ENCODE data around the gene DNHD1. TPM values are rescaled to one million over a fixed set of nuclear protein-coding genes. Genes with fewer than 3 reads are reported as not detected.

DNHD1 gene, protein sequence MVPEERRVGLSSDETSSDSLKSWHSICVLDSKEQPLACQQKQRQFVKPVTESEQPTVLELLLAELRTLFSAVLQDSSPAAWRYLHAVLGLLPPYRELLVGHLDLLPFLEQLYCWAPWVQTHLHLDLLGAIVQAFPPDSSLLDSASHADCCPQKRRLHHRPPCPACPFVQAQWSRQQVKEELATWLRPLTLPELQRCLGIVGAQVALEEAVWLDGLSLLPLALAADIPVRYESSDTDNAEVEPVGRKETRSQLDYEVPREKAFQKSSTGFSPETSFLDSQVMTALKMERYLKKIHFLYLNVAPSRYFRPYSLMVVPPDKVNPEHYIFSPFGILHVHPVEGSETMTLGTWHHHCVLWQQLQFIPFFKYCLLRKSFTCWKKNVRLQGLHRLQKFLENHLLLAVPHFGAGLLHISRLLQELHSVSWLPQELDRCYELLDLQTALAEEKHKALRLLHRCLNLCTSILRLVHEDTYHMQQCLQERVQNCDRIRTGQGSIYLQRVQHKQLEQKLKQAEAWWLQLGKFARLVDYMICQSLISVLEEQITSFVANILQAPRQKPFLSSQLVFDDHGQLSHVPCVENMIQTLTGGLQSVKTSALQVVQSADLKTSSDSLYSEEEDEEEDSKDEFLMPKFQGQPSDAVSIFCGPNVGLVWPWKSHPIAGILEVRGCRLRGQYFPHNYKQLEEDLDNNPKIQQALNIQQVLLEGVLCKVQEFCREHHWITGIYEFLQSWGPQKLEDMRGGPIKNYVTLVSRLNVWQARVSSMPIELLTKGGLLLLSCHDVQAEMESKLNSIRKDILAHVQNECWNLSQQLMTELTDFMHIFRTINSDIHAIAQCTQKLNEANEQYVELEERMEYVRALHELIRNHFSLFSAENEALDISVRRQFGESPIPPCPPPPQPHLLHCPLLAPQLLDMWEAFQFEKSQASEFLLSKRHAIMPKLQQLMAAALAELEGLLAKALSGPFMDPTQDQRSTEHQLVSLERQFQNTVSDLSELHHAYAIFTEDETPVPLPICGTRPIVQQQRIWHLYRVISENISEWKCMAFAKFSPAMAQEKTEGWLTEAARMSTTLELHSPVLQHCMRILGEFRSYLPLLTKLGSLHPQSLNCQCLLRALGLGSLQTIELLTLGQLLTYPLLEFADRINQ (N-terminal part only)
- total RNA-seq = 10 to 100 TPM; 18.5 to 19.6 TPM

DNA sequence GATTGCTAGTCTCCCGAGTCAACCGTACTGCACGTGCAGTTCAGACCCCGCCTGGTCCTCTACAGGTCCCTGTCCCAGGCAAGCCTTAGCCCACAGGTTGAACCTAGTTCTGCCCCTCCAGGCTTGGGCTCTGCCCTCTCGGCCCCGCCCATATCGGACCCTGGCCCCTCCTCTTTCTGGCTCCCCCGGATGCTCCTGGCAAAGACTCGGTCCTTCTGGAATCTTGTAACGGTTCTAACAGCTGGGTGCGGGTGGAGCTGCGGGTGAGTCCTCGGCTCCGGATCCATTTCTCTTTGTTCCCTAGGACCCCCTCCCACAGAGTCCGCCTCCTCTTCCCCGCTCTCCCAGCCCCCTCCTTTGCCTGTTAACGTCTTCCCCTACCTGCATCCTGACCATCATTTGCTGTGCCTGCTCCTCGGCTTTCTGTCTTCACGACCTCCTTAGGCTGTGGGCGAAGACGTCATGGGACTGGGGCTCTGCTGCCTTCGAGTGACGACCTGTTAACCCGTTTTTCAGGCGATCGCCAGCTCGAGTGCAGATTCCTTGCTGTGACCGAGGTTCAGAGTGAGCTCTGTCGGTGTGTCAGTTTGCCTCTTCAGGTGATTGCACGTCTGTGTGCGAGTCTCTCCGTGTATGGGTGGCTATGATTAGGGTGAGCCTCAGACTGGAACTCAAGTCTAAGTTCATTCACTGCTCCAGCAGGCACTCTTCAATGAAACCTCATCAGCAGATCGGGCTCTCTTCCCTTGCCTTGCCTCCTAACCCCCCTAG is at the start of gene DNHD1:
Gene DNHD1 (plus strand): TSS at position 212 of the 771 bp plus-strand sequence. CDS start 936 bp downstream, outside the sequence.
- Mint-ChIP-seq H3K4me3 (no peak within 1 kb of the TSS), H3K4me1 (peaks cover 4% of the 10 kb centered on the region), H3K27me3 (no peaks in the 10 kb centered on the region), H3K27ac (no peak within 1 kb of the TSS), H3K36me3 (ENCODE audit: low read depth) (peaks cover 20% of the 10 kb centered on the region), H3K9me3 (no peaks in the 10 kb centered on the region)
- ChIA-PET POLR2A (interaction anchor here (2.0 to 3.0 kb wide), 3 partner anchors 15 to 119 kb away, joined by 6 to 19 read pairs (median 14); partner anchors contain the start of genes ARFIP2 and TIMM10B), CTCF (interaction anchor here (1.0 to 5.1 kb wide), 5 partner anchors 7 to 119 kb away, joined by 4 to 34 read pairs (median 6); partner anchors contain the start of genes ARFIP2 and TIMM10B)
- no peak for DNase-seq

DNA sequence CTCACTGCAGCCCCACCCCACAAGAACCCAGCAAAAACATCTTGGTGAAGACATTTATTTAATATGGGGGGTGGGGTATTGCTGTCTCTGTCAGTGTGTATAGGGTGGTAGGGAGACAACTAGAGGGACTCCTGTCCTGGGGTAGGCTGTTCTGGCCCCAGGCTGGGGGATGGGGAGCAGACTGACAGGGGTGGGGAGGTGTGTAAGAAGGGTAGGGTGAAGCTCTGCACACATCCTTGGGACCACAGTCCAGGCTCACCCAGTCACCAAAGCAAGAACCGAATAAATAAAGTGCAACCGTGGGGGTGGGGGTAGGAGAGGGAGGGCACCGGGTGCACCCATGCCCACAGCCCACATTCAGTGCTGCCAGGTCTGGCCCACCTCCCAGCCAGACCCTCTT is 48.5 kb upstream of the DNHD1 start:
- H3K4me1 Mint-ChIP-seq = no peaks in the 10 kb centered on the region
- no peak overlapping the region for H3K27ac Mint-ChIP-seq
- H3K9me3 Mint-ChIP-seq = no peaks in the 10 kb centered on the region
- H3K27me3 Mint-ChIP-seq = peaks cover 3% of the 10 kb centered on the region
- no peak for DNase-seq
- no peak overlapping the region for H3K4me3 Mint-ChIP-seq
- ChIA-PET POLR2A (no interaction called here), CTCF (interaction anchor here (1.2 to 3.4 kb wide), 2 partner anchors 18 to 70 kb away, joined by 3 to 40 read pairs; no protein-coding TSS in a partner anchor)
- no peaks in the 10 kb centered on the region for H3K36me3 Mint-ChIP-seq (ENCODE audit: low read depth)

DNA sequence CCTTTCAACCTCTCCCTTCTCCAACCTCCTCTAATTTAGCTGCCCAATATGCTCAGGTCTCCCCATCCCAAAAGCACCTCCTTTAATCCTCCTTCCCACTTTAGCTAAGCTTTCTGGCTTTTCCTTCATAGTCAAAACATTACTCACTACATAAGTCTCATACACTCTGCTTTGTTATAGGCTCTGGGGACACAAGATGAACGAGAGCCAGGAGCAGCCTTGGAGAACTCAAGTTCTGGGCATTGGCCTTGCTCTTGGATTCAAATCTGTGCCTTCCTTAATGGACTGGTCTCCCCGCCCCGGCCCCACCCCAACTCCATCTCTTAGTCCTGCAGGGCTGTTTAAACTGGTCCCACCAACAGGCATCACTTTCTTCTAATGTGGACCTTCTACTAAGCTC is 44.9 kb upstream of the DNHD1 start:
- ChIA-PET CTCF (interaction anchor here (0.9 to 6.0 kb wide), 3 partner anchors 9 to 73 kb away, joined by 3 to 36 read pairs (median 6); no protein-coding TSS in a partner anchor), POLR2A (interaction anchor here (1.7 kb wide), 1 partner anchor 73 kb away, joined by 5 read pairs; no protein-coding TSS in a partner anchor)
- H3K9me3 Mint-ChIP-seq = no peaks in the 10 kb centered on the region
- H3K27me3 Mint-ChIP-seq = no peaks in the 10 kb centered on the region
- no peaks in the 10 kb centered on the region for H3K4me1 Mint-ChIP-seq
- DNase-seq = no peak
- no peak overlapping the region for H3K4me3 Mint-ChIP-seq
- no peaks in the 10 kb centered on the region for H3K36me3 Mint-ChIP-seq (ENCODE audit: low read depth)
- H3K27ac Mint-ChIP-seq = no peak overlapping the region

DNA sequence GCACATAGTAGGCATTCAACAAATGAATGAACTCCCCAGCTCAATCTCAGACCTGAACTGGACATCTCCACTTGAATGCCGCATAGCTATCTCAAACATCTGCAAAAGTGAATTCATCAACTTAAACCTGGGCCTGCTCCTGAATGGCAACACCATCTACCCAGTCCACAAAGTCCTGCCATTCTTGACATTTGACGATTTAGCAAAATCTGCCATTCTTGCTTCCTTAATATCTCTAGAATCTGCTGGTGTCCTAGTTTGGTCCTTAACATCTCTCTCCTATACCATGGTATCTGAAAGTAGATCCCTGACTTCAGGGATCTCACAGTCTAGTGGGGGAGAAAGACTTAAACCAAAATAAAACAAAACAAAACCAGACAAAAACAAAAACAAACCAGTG is 43.9 kb upstream of the DNHD1 start:
- Mint-ChIP-seq H3K27me3 (no peaks in the 10 kb centered on the region), H3K9me3 (no peaks in the 10 kb centered on the region), H3K36me3 (ENCODE audit: low read depth) (no peaks in the 10 kb centered on the region), H3K27ac (no peak overlapping the region), H3K4me3 (no peak overlapping the region), H3K4me1 (no peaks in the 10 kb centered on the region)
- DNase-seq = no peak
- ChIA-PET POLR2A (interaction anchor here (1.7 kb wide), 1 partner anchor 74 kb away, joined by 5 read pairs; no protein-coding TSS in a partner anchor), CTCF (interaction anchor here (1.3 to 6.0 kb wide), 2 partner anchors 10 to 74 kb away, joined by 6 to 36 read pairs; no protein-coding TSS in a partner anchor)

DNA sequence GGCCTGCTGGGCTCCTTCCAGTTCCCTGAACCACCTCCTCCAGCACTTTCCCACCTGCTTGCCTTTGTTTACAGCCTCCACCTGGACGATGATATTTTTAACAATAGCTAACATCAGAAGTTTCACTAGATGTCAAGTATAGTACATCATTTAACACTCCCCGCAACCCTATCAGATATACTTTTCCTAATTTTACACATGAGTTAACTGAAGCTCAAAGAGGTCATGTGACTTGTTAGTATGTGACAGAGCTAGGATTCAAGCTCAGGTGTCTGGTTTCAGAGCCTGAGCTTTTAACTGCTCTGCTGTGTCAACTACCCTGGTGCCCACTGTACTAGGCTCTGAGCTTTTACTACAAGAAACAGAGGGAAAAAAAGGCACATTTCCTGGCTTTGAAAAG is 42.0 kb upstream of the DNHD1 start:
- DNase-seq = no peak
- no peaks in the 10 kb centered on the region for H3K27me3 Mint-ChIP-seq
- POLR2A ChIA-PET = no interaction called here

DNA sequence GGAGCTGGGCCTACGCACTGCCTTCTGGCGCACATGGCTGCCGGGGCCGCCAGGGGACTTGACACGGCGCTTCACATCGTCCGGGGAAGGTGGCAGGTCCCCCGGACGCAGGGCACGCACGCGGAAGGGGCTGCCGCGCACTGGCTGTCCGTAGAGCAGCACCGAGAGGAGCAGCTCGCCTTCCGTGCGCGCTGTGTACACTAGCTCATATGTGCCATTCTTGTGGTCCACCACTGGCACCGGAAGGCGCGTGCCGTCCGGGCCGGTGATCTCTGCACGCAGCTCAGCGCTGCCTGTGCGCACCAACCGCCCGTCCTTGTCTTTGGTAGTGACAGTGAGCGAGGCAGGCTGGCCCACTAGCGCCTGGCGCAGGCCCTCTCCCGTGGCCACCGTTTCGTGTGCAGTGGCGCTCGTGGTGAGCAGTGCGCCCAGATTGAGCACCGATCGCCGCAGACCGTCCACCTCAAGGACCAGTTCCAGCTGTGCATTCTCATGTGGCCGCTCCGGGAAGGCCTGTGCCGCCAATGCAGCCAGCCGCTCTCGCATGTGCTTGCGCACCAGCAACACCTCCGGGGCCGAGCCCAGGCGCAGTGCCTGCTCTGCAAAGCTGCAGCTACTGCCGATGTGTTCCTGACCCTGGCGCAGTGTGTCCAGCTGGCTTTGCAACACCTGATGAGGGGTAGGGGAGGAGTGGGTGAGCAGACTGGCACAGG is 40.6 kb upstream of the DNHD1 start:
- no peak for DNase-seq
- no peak overlapping the region for H3K4me3 Mint-ChIP-seq
- H3K9me3 Mint-ChIP-seq = no peaks in the 10 kb centered on the region
- H3K4me1 Mint-ChIP-seq = no peaks in the 10 kb centered on the region
- CTCF ChIA-PET = interaction anchor here (6.0 kb wide), 1 partner anchor 13 kb away, joined by 36 read pairs; no protein-coding TSS in a partner anchor
- no peaks in the 10 kb centered on the region for H3K27me3 Mint-ChIP-seq
- H3K27ac Mint-ChIP-seq = no peak overlapping the region
- POLR2A ChIA-PET = no interaction called here
- H3K36me3 Mint-ChIP-seq (ENCODE audit: low read depth) = no peaks in the 10 kb centered on the region

More for the DNA sequence above, 42.0 kb upstream of the DNHD1 start:
- Mint-ChIP-seq H3K9me3 (no peaks in the 10 kb centered on the region), H3K4me1 (no peaks in the 10 kb centered on the region), H3K4me3 (no peak overlapping the region), H3K27ac (no peak overlapping the region), H3K36me3 (ENCODE audit: low read depth) (no peaks in the 10 kb centered on the region)
- CTCF ChIA-PET = interaction anchor here (1.3 to 6.0 kb wide), 2 partner anchors 12 to 76 kb away, joined by 4 to 36 read pairs; no protein-coding TSS in a partner anchor

DNA sequence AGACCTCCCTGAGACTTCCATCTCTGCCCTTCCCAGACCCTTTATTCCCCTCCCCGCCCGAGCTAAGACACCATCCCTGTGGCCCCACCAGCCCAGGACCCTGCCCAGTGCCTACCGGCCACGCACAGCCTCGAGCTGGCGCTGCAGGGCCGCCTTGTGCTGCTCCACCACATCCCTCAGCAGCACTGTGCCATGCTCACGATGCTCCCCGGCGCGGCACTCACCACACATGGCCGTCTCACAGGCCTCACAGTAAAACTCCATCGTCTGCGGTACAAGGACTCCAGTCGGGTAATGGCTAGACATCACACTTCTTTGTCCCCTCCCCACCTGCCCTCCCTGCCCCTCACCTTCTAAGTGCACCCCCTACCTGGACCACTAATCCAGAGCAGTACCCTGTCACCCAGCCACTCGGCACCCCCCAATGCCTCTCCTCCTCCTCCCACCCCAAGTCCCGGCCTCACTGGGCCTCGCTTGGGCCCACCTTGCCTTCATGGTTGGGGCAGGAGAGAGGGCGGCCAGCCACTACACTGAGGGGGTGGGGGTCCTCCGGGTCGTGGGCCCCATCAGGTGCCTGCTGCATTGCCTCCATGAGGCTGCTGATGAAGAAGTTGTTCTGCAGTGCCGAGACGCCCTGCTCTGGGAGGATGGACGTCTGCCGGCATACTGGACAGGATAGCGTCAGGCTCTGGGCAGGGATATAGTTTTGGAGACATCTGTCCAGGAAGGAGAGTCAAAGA is 39.3 kb upstream of the DNHD1 start:
- Mint-ChIP-seq H3K4me1 (no peaks in the 10 kb centered on the region), H3K27me3 (no peaks in the 10 kb centered on the region), H3K27ac (no peak overlapping the region), H3K4me3 (no peak overlapping the region), H3K9me3 (no peaks in the 10 kb centered on the region), H3K36me3 (ENCODE audit: low read depth) (no peaks in the 10 kb centered on the region)
- CTCF ChIA-PET = interaction anchor here (6.0 kb wide), 1 partner anchor 14 kb away, joined by 36 read pairs; no protein-coding TSS in a partner anchor
- DNase-seq = no peak
- POLR2A ChIA-PET = no interaction called here

DNA sequence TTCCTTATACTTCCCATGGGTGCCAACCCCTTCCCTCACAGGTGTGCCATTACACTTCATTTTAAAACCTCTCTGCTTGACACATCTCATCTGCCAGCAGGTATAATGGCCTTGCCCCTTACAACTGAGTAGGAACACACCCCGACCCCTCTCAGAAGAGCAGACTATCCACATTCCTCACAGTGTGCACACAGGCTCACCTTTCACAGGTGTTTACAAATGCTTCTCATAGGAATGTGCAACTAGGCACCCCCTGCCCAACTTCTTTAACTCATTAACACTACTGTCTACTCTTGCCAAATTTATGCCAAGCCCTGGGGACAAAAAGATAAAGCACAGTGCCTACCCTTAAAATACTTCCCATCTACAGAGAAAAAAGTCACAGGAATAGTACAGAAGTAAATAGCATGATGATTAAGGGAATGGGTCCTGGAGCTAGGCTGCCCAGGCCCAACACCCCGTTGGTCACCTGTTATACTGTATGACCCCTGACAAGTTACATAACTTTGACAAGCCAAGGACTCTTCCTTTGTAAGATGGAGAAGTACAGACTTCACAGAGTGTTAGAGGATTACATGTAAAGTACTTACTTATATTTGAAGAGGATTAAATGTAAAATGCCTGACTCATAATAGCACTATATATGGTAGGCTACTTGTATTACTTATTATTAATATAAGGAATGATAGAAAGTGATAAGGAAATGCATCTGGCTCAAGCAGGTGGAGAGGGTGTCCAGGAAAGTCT is 38.6 kb upstream of the DNHD1 start:
- DNase-seq = no peak
- Mint-ChIP-seq H3K9me3 (no peaks in the 10 kb centered on the region), H3K36me3 (ENCODE audit: low read depth) (no peaks in the 10 kb centered on the region), H3K4me3 (no peak overlapping the region), H3K4me1 (no peaks in the 10 kb centered on the region), H3K27me3 (no peaks in the 10 kb centered on the region), H3K27ac (no peak overlapping the region)
- ChIA-PET CTCF (interaction anchor here (2.0 kb wide), 1 partner anchor 15 kb away, joined by 10 read pairs; no protein-coding TSS in a partner anchor), POLR2A (interaction anchor here (0.8 kb wide), 1 partner anchor 16 kb away, joined by 3 read pairs; no protein-coding TSS in a partner anchor)

DNA sequence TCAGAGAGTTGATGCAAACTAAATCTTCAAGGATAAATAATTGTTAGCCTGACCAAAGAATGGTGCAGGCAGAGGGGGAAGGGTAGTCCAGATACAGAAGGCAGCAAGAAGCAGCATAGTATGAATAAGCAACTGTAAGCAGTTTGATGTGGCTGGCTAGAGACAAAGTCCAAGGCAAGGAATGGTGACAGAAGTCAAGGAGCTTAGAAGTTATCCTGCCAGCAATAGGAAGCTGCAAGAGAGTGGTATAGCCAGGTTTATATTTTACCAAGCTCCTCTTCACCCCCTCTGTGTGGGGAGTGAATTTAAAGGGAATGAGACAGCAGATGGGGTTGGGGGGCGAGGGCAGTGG is 38.0 kb upstream of the DNHD1 start:
- no peak overlapping the region for H3K4me3 Mint-ChIP-seq
- POLR2A ChIA-PET = interaction anchor here (0.8 kb wide), 1 partner anchor 16 kb away, joined by 3 read pairs; no protein-coding TSS in a partner anchor
- CTCF ChIA-PET = interaction anchor here (2.0 kb wide), 1 partner anchor 15 kb away, joined by 10 read pairs; no protein-coding TSS in a partner anchor
- no peaks in the 10 kb centered on the region for H3K9me3 Mint-ChIP-seq
- no peaks in the 10 kb centered on the region for H3K27me3 Mint-ChIP-seq
- no peaks in the 10 kb centered on the region for H3K4me1 Mint-ChIP-seq
- H3K36me3 Mint-ChIP-seq (ENCODE audit: low read depth) = no peaks in the 10 kb centered on the region
- no peak for DNase-seq
- H3K27ac Mint-ChIP-seq = no peak overlapping the region

DNA sequence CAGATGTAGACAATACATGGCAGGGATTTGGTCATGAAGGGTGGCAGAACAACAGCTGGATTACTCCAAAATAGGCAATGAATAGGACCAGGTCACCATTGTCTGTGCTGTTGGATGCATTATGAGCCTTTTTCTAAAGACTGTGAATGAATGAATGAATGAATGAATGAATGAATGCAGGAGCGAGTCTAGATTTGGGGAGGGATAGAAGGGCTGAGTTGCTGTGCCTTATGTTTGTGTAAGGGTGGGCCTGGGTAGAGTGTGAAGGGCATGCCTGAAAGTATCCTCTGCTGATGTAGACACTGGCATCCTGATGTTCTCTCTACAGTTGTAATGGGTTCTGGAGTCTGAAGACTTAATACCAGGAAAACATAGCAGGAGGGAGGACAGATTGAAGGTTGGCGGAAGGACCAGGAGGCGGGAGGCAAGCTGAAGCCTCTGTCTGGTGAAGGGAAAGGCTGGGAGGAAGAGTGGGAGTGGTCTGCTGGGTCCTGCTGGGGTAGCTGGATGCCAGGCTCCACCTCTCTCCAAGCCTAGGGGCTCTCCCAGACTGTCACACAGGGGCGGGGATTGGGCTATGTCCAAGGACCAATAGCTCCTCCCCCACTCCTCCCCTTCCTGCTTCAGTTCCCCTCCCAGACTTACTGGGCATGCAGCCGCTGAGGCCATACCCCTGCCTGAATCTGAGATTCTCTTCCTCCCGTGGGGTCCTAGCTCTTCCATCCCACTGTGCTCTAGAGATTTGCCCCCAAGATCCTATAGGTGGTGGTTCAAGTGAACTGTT is 28.2 kb upstream of the DNHD1 start:
- ChIA-PET CTCF (interaction anchor here (0.5 to 1.3 kb wide), 2 partner anchors 90 to 219 kb away, joined by 3 to 5 read pairs; no protein-coding TSS in a partner anchor), POLR2A (interaction anchor here (1.1 kb wide), 1 partner anchor 13 kb away, joined by 3 read pairs; the partner anchor contains the start of genes ARFIP2 and TIMM10B)
- H3K9me3 Mint-ChIP-seq = no peaks in the 10 kb centered on the region
- peaks cover 4% of the 10 kb centered on the region for H3K27me3 Mint-ChIP-seq
- no peak for DNase-seq
- no peak overlapping the region for H3K27ac Mint-ChIP-seq
- H3K4me3 Mint-ChIP-seq = no peak overlapping the region
- no peaks in the 10 kb centered on the region for H3K36me3 Mint-ChIP-seq (ENCODE audit: low read depth)
- H3K4me1 Mint-ChIP-seq = peaks cover 15% of the 10 kb centered on the region

Data from activated CD4-positive, alpha-beta memory T cell treated with anti-CD3 and anti-CD28 coated beads, Interleukin-2, amount 10 ng/mL, durations not matched to agents 7 days and 5 days (primary cell).